Thymus (tissue), 11 donors: ENCODE results near the gene GLYR1. TPM values are rescaled to one million over a fixed set of nuclear protein-coding genes. Genes with fewer than 3 reads are reported as not detected.
"Not testable (repeated sequence)": the region's sequence is repeated elsewhere in the genome, so short reads cannot be mapped to it uniquely, and the experiment has no call there.

Experiments
- DNase-seq, 9 donors: peaks; one replicate each; pipeline ENCODE4 v3.0.0-alpha.2; 2013; ENCODE audit warnings: low spot score in 9 of 9, low read depth in 6 of 9, missing footprints in 1 of 9
- H3K27ac ChIP-seq, 2 donors: one replicate each; pipeline ENCODE4 v1.5.1; 2013; ENCODE audit warnings: control low read depth in 1 of 2, low read depth in 1 of 2, low read length in 1 of 2, mild to moderate bottlenecking in 1 of 2, moderate library complexity in 1 of 2
- H3K27me3 ChIP-seq, 2 donors: one replicate each; pipeline ENCODE4 v1.5.1; 2013; ENCODE audit warnings: low read length in 1 of 2; ENCODE audit not compliant: control insufficient read depth in 2 of 2, insufficient read depth in 1 of 2
- H3K36me3 ChIP-seq, 2 donors: one replicate each; pipeline ENCODE4 v1.5.1; 2013; ENCODE audit warnings: low read length in 1 of 2, mild to moderate bottlenecking in 1 of 2, moderate library complexity in 1 of 2; ENCODE audit not compliant: control insufficient read depth in 2 of 2, insufficient read depth in 2 of 2
- H3K4me1 ChIP-seq, 2 donors: one replicate each; pipeline ENCODE4 v1.5.1; 2013; ENCODE audit warnings: low read length in 2 of 2; ENCODE audit not compliant: control insufficient read depth in 2 of 2, insufficient read depth in 2 of 2
- H3K4me3 ChIP-seq, 2 donors: one replicate each; pipeline ENCODE4 v1.5.1; 2013; ENCODE audit warnings: low read length in 2 of 2, control low read depth in 1 of 2, mild to moderate bottlenecking in 1 of 2
- H3K9me3 ChIP-seq, 2 donors: one replicate each; pipeline ENCODE4 v1.5.1; 2013; ENCODE audit warnings: low read length in 1 of 2, mild to moderate bottlenecking in 1 of 2; ENCODE audit not compliant: control insufficient read depth in 2 of 2, insufficient read depth in 1 of 2
- WGBS: extraction: QIAGEN DNeasy Blood & Tissue Kit; methylation state at CpG from one replicate; pipeline ENCODE4 v1.1.7; 2013; 5-methylcytosine and 5-hydroxymethylcytosine counted together
- polyA plus RNA-seq: library from polyadenylated mRNA; stranded (reverse); fragments of 200-250 nt; gene quantifications from one replicate; pipeline ENCODE4 v1.2.3, GENCODE V29; 2013
- total RNA-seq: library from RNA; stranded (reverse); fragments of 120-200 nt; gene quantifications from one replicate; pipeline ENCODE4 v1.2.4, GENCODE V29; 2013
- donor health status: healthy.

Gene GLYR1
- total and polyA plus RNA-seq, 2 donors, result 36.4 to 59.1 TPM

- no peak for DNase-seq
- H3K4me1 ChIP-seq, result peaks cover 0 to 14% of the 10 kb centered on the region in 2 donors
- no peaks in the 10 kb centered on the region for H3K27me3 ChIP-seq
- H3K9me3 ChIP-seq, result no peaks in the 10 kb centered on the region
- no peak overlapping the region for H3K27ac ChIP-seq
- WGBS, result 93% methylated on average over 10 of the region's 10 CpGs
- no peak overlapping the region for H3K4me3 ChIP-seq
- no peaks in the 10 kb centered on the region for H3K36me3 ChIP-seq
Observed at GRCh38 chr16:4790261-4790660, 56.8 kb downstream of the GLYR1 start.

GRCh38 chr16:4788910-4789309, 58.2 kb downstream of the GLYR1 start:
- H3K4me3 ChIP-seq, result no peak overlapping the region
- no peaks in the 10 kb centered on the region for H3K9me3 ChIP-seq
- no peaks in the 10 kb centered on the region for H3K36me3 ChIP-seq
- DNase-seq, result no peak
- H3K27ac ChIP-seq, result peak overlapping the region in 1 of 2 donors; percentile 44
- peaks cover 0 to 14% of the 10 kb centered on the region in 2 donors for H3K4me1 ChIP-seq
- no peaks in the 10 kb centered on the region for H3K27me3 ChIP-seq
- WGBS, result 98% methylated on average over 7 of the region's 7 CpGs

GRCh38 chr16:4788489-4788889, 58.6 kb downstream of the GLYR1 start:
- Histone ChIP-seq H3K27me3 (no peaks in the 10 kb centered on the region), H3K9me3 (no peaks in the 10 kb centered on the region), H3K36me3 (no peaks in the 10 kb centered on the region), H3K27ac (peak overlapping the region in 1 of 2 donors; percentile 44), H3K4me1 (peaks cover 0 to 14% of the 10 kb centered on the region in 2 donors), H3K4me3 (no peak overlapping the region)
- 91% methylated on average over 9 of the region's 9 CpGs for WGBS
- peak in 1 of 9 donors; percentile 47 for DNase-seq

- peak in 1 of 9 donors; percentile 28 for DNase-seq
- Histone ChIP-seq H3K4me3 (no peak within 1 kb of the TSS), H3K27me3 (no peaks in the 10 kb centered on the region), H3K36me3 (no peaks in the 10 kb centered on the region), H3K9me3 (no peaks in the 10 kb centered on the region), H3K27ac (peak within 1 kb of the TSS in 1 of 2 donors; percentile 44), H3K4me1 (peaks cover 0 to 14% of the 10 kb centered on the region in 2 donors)
- 90% methylated on average over 14 of the region's 14 CpGs for WGBS
Observed at GRCh38 chr16:4787627-4788482, 59.2 kb downstream of the GLYR1 start, which contains the start of gene SEPTIN12. Gene SEPTIN12 (minus strand): TSS chr16:4788345. CDS start chr16:4787645, 700 bp downstream.

- Histone ChIP-seq H3K27me3 (no peaks in the 10 kb centered on the region), H3K27ac (no peak overlapping the region), H3K9me3 (no peaks in the 10 kb centered on the region), H3K4me3 (no peak overlapping the region), H3K4me1 (peaks cover 0 to 14% of the 10 kb centered on the region in 2 donors), H3K36me3 (no peaks in the 10 kb centered on the region)
- 96% methylated on average over 8 of the region's 8 CpGs for WGBS
- DNase-seq, result no peak
Observed at GRCh38 chr16:4787068-4787467, 60.0 kb downstream of the GLYR1 start.

GRCh38 chr16:4785758-4786433, 61.2 kb downstream of the GLYR1 start:
- Histone ChIP-seq H3K36me3 (no peaks in the 10 kb centered on the region), H3K9me3 (no peaks in the 10 kb centered on the region), H3K4me1 (peaks cover 0 to 12% of the 10 kb centered on the region in 2 donors), H3K27ac (no peak overlapping the region), H3K4me3 (no peak overlapping the region), H3K27me3 (no peaks in the 10 kb centered on the region)
- WGBS, result 97% methylated on average over 23 of the region's 23 CpGs
- DNase-seq, result no peak

GRCh38 chr16:4784444-4784987, 62.6 kb downstream of the GLYR1 start:
- H3K4me1 ChIP-seq, result peaks cover 0 to 12% of the 10 kb centered on the region in 2 donors
- not testable (repeated sequence) for DNase-seq, H3K4me3 ChIP-seq, H3K9me3 ChIP-seq, H3K27me3 ChIP-seq, H3K27ac ChIP-seq, H3K36me3 ChIP-seq
- WGBS, result 97% methylated on average over 14 of the region's 14 CpGs

GRCh38 chr16:4783951-4784336, 63.1 kb downstream of the GLYR1 start:
- DNase-seq, result no peak

More at GRCh38 chr16:4783951-4784336, 63.1 kb downstream of the GLYR1 start:
- no peaks in the 10 kb centered on the region for H3K27me3 ChIP-seq
- 92% methylated on average over 16 of the region's 16 CpGs for WGBS
- H3K9me3 ChIP-seq, result no peaks in the 10 kb centered on the region
- no peaks in the 10 kb centered on the region for H3K36me3 ChIP-seq
- no peak overlapping the region for H3K27ac ChIP-seq
- peaks cover 0 to 12% of the 10 kb centered on the region in 2 donors for H3K4me1 ChIP-seq
- no peak overlapping the region for H3K4me3 ChIP-seq
